SK-N-SH (cell line): ENCODE measurements around the gene FASTKD2. TPM values are rescaled to one million over a fixed set of nuclear protein-coding genes. Genes with fewer than 3 reads are reported as not detected.

Source experiments
- CTCF ChIA-PET: fragments of 300-600, 350-600 bp; formaldehyde crosslinking; extraction: SDS; loops from one replicate; lab custom pipeline; 2021; lab: Yijun Ruan, JAX
- POLR2A ChIA-PET: fragments of 350-600 bp; sonication (Branson Sonifier 250); formaldehyde crosslinking; extraction: SDS; loops from one replicate; lab custom pipeline; 2020; ENCODE audit warnings: antibody characterized with exemption, inconsistent platforms; lab: Yijun Ruan, JAX
- DNase-seq: peaks from one replicate; pipeline ENCODE4 v3.0.0; 2012
- H2AFZ ChIP-seq: fragments of 200-600 bp; sonication (generic); 2 replicates; pipeline ENCODE4 v1.8.1; 2016; ENCODE audit warnings: antibody characterized with exemption, mild to moderate bottlenecking, low read depth
- H3F3A ChIP-seq: fragments of 200-600 bp; sonication (generic); replicated peaks from 2 replicates; pipeline ENCODE3; 2016; ENCODE audit warnings: antibody characterized with exemption, mild to moderate bottlenecking; ENCODE audit not compliant: insufficient read depth
- H3K27ac ChIP-seq, 2 experiments: fragments of 200-500 bp in 1 of 2; fragments of 200-600 bp in 1 of 2; sonication (Bioruptor generic) in 1 of 2; sonication (generic), shearing (Covaris generic) in 1 of 2; 2 replicates each; pipeline versions ENCODE4 v1.5.1 to v1.6.1; 2014 to 2016; ENCODE audit warnings: low read depth in 2 of 2, inconsistent platforms in 1 of 2, low read length in 1 of 2, mild to moderate bottlenecking in 1 of 2, mixed read lengths in 1 of 2
- H3K27me3 ChIP-seq: fragments of 200-600 bp; sonication (generic), shearing (Covaris generic); 2 replicates; pipeline ENCODE4 v1.6.1; 2016; ENCODE audit warnings: mixed run types; ENCODE audit not compliant: insufficient read depth
- H3K36me3 ChIP-seq, 2 experiments: fragments of 200-500 bp in 1 of 2; fragments of 200-600 bp in 1 of 2; sonication (Bioruptor generic) in 1 of 2; sonication (generic) in 1 of 2; replicated peaks in 1 of 2; 2 replicates each; pipeline versions ENCODE3 to v1.5.1; 2014 to 2016; ENCODE audit warnings: low read length in 1 of 2, mild to moderate bottlenecking in 1 of 2; ENCODE audit not compliant: insufficient read depth in 2 of 2, control insufficient read depth in 1 of 2
- H3K4me1 ChIP-seq, 2 experiments: fragments of 200-500 bp in 1 of 2; fragments of 200-600 bp in 1 of 2; sonication (Bioruptor generic) in 1 of 2; sonication (generic), shearing (Covaris generic) in 1 of 2; 2 replicates each; pipeline versions ENCODE4 v1.5.1 to v1.6.1; 2014 to 2016; ENCODE audit warnings: low read depth in 1 of 2, low read length in 1 of 2, mixed run types in 1 of 2; ENCODE audit not compliant: insufficient read depth in 2 of 2, control insufficient read depth in 1 of 2
- H3K4me2 ChIP-seq: fragments of 200-600 bp; sonication (generic), shearing (Covaris generic); 2 replicates; pipeline ENCODE4 v1.6.1; 2017; ENCODE audit warnings: mixed run types
- H3K4me3 ChIP-seq, 2 experiments: fragments of 200-500 bp in 1 of 2; fragments of 200-600 bp in 1 of 2; sonication (Bioruptor generic) in 1 of 2; sonication (generic), shearing (Covaris generic) in 1 of 2; 2 replicates each; pipeline versions ENCODE4 v1.5.1 to v1.8.1; 2014 to 2016; ENCODE audit warnings: low read depth in 2 of 2, inconsistent platforms in 1 of 2, low read length in 1 of 2, mild to moderate bottlenecking in 1 of 2, mixed read lengths in 1 of 2, moderate library complexity in 1 of 2
- H3K79me2 ChIP-seq: fragments of 200-600 bp; sonication (generic); 2 replicates; pipeline ENCODE4 v1.8.1; 2017; ENCODE audit warnings: mild to moderate bottlenecking; ENCODE audit not compliant: insufficient read depth
- H3K9ac ChIP-seq: fragments of 200-600 bp; sonication (generic); 2 replicates; pipeline ENCODE4 v1.6.1; 2017; ENCODE audit warnings: mixed run types
- H3K9me2 ChIP-seq: fragments of 200-600 bp; sonication (generic); 2 replicates; pipeline ENCODE4 v1.6.1; 2017; ENCODE audit warnings: mixed run types
- H3K9me3 ChIP-seq: fragments of 200-600 bp; sonication (generic); 2 replicates; pipeline ENCODE4 v1.6.1; 2017; ENCODE audit warnings: mixed run types, mild to moderate bottlenecking, moderate library complexity
- H4K20me1 ChIP-seq: fragments of 200-600 bp; sonication (generic); 2 replicates; pipeline ENCODE4 v1.6.1; 2017; ENCODE audit warnings: mild to moderate bottlenecking, mixed run types; ENCODE audit not compliant: insufficient read depth
- CTCF ChIP-seq: fragments of 200-600 bp; sonication (generic); IDR thresholded peaks from 2 replicates; pipeline ENCODE4 v1.6.1; 2017; ENCODE audit warnings: antibody characterized with exemption, mild to moderate bottlenecking, moderate library complexity
- EP300 ChIP-seq, 2 experiments: IDR thresholded peaks; 2 replicates each; pipeline versions ENCODE4 v1.4.0 to v1.6.1; 2012; ENCODE audit warnings: borderline replicate concordance in 1 of 2, low read depth in 1 of 2, low read length in 1 of 2
- GABPA ChIP-seq: IDR thresholded peaks from 2 replicates; pipeline ENCODE4 v1.4.0; 2012; ENCODE audit warnings: low read depth, mild to moderate bottlenecking
- IRF3 ChIP-seq: fragments of 150-350 bp; IDR thresholded peaks from 2 replicates; pipeline ENCODE4 v1.6.1; 2016; ENCODE audit warnings: mild to moderate bottlenecking, low read depth, low read length
- JUND ChIP-seq: IDR thresholded peaks from 2 replicates; pipeline ENCODE4 v1.4.0; 2012
- MAX ChIP-seq: IDR thresholded peaks from 2 replicates; pipeline ENCODE4 v1.4.0; 2012; ENCODE audit warnings: low read depth
- MEF2A ChIP-seq: IDR thresholded peaks from 2 replicates; pipeline ENCODE4 v1.4.0; 2012; ENCODE audit warnings: low read depth, borderline replicate concordance
- MXI1 ChIP-seq: IDR thresholded peaks from 2 replicates; pipeline ENCODE4 v1.6.1; 2012; ENCODE audit warnings: mild to moderate bottlenecking, low read depth, low read length, improper control_type of control experiment
- NFIC ChIP-seq: IDR thresholded peaks from 2 replicates; pipeline ENCODE4 v1.4.0; 2012; ENCODE audit warnings: borderline replicate concordance
- PBX3 ChIP-seq: IDR thresholded peaks from 2 replicates; pipeline ENCODE4; 2012
- POLR2AphosphoS5 ChIP-seq: IDR thresholded peaks from 2 replicates; pipeline ENCODE4 v1.6.1; 2012; ENCODE audit warnings: low read depth, low read length
- TCF12 ChIP-seq: IDR thresholded peaks from 2 replicates; pipeline ENCODE4 v1.4.0; 2012
- YY1 ChIP-seq: IDR thresholded peaks from 2 replicates; pipeline ENCODE4 v1.4.0; 2012; ENCODE audit warnings: low read depth, mild to moderate bottlenecking
- WGBS: methylation state at CpG from one replicate; pipeline ENCODE4 v1.1.6; 2017; ENCODE audit warnings: low lambda C conversion rate; 5-methylcytosine and 5-hydroxymethylcytosine counted together
- polyA plus RNA-seq, 3 experiments: library from polyadenylated mRNA; depleted of rRNA; stranded (reverse); fragments of >200 nt; gene quantifications; 2 replicates each; pipeline ENCODE4 v1.2.3, GENCODE V29; 2012

Gene FASTKD2
- polyA plus RNA-seq, 1 of the 3 experiments (the other 2 are of a cell fraction) = 15.1 TPM

GRCh38 chr2:206823178-206823577 is 57.8 kb downstream of the FASTKD2 start:
- no peaks in the 10 kb centered on the region for H3K9me3 ChIP-seq
- no peaks in the 10 kb centered on the region for H3K9me2 ChIP-seq
- no peak overlapping the region for H3K9ac ChIP-seq
- H3K4me2 ChIP-seq = no peak overlapping the region
- H2AFZ ChIP-seq = no peak overlapping the region
- H3F3A ChIP-seq = no peaks in the 10 kb centered on the region
- no peak for DNase-seq
- ChIA-PET CTCF (interaction anchor here (1.2 to 1.4 kb wide), 2 partner anchors 19 to 41 kb away, joined by 3 read pairs; no protein-coding TSS in a partner anchor), POLR2A (no interaction called here)
- no peaks in the 10 kb centered on the region for H3K27me3 ChIP-seq
- no peak overlapping the region for H3K27ac ChIP-seq
- WGBS = 66% methylated on average over 6 of the region's 6 CpGs
- H4K20me1 ChIP-seq = no peaks in the 10 kb centered on the region
- no peaks in the 10 kb centered on the region for H3K4me1 ChIP-seq
- H3K36me3 ChIP-seq = no peaks in the 10 kb centered on the region
- H3K79me2 ChIP-seq = no peaks in the 10 kb centered on the region
- no peak overlapping the region for H3K4me3 ChIP-seq
- TF ChIP-seq GABPA (no peak), YY1 (no peak), CTCF (no peak), MXI1 (no peak), PBX3 (no peak), TCF12 (no peak), NFIC (no peak), JUND (no peak), IRF3 (no peak), MEF2A (no peak), EP300 (IDR thresholded peaks at IDR 0.05; ENCODE audit: borderline replicate concordance in 1 of 2, low read depth in 1 of 2, low read length in 1 of 2) (no peak), POLR2AphosphoS5 (no peak), MAX (no peak)

GRCh38 chr2:206824087-206824618 is 58.7 kb downstream of the FASTKD2 start:
- no peaks in the 10 kb centered on the region for H3K4me1 ChIP-seq
- ChIA-PET CTCF (interaction anchor here (1.4 kb wide), 1 partner anchor 19 kb away, joined by 3 read pairs; no protein-coding TSS in a partner anchor), POLR2A (no interaction called here)
- H4K20me1 ChIP-seq = no peaks in the 10 kb centered on the region
- TF ChIP-seq CTCF = no peak
- H3K4me3 ChIP-seq = no peak overlapping the region
- no peak overlapping the region for H3K4me2 ChIP-seq
- H3F3A ChIP-seq = no peaks in the 10 kb centered on the region
- no peaks in the 10 kb centered on the region for H3K9me3 ChIP-seq
- no peak for DNase-seq
- no peaks in the 10 kb centered on the region for H3K27me3 ChIP-seq
- H3K36me3 ChIP-seq = no peaks in the 10 kb centered on the region
- H3K27ac ChIP-seq = no peak overlapping the region
- H3K9me2 ChIP-seq = no peaks in the 10 kb centered on the region
- no peak overlapping the region for H3K9ac ChIP-seq
- H3K79me2 ChIP-seq = no peaks in the 10 kb centered on the region
- WGBS = 48% methylated on average over 1 of the region's 1 CpG
- H2AFZ ChIP-seq = no peak overlapping the region
